Vagina (tissue), 2 donors: ENCODE measurements around the gene RCCD1. TPM values are rescaled to one million over a fixed set of nuclear protein-coding genes. Genes with fewer than 3 reads are reported as not detected.

ENCODE experiments used
- DNase-seq, 2 donors: peaks; one replicate each; pipeline ENCODE4 v3.0.0-alpha.2; 2017; ENCODE audit errors: extremely low spot score in 2 of 2
- H3K27ac ChIP-seq: fragments of 200-600 bp; sonication (generic); one replicate; pipeline ENCODE4 v1.5.1; 2019
- H3K27me3 ChIP-seq: fragments of 200-600 bp; sonication (generic); one replicate; pipeline ENCODE4 v1.5.1; 2019
- H3K36me3 ChIP-seq, 2 donors: fragments of 200-600 bp; sonication (generic); one replicate each; pipeline ENCODE4 v1.5.1; 2017 to 2019
- H3K4me1 ChIP-seq: fragments of 200-600 bp; sonication (generic); one replicate; pipeline ENCODE4 v1.5.1; 2019
- H3K4me3 ChIP-seq, 2 donors: fragments of 200-600 bp; sonication (generic); 1 replicate in 1 of 2; 2 replicates in 1 of 2; pipeline ENCODE4 v1.5.1; 2016 to 2019
- H3K9me3 ChIP-seq: fragments of 200-600 bp; sonication (generic); one replicate; pipeline ENCODE4 v1.5.1; 2019
- POLR2A ChIP-seq, 2 donors: fragments of 450-650 bp; IDR thresholded peaks; one replicate each; pipeline ENCODE4 v1.6.1; 2017; ENCODE audit warnings: antibody characterized with exemption in 2 of 2, mild to moderate bottlenecking in 2 of 2, moderate library complexity in 2 of 2
- POLR2AphosphoS5 ChIP-seq, 2 donors: sonication (generic); formaldehyde crosslinking; IDR thresholded peaks; one replicate each; pipeline ENCODE4 v1.9.0; 2017; ENCODE audit warnings: antibody characterized with exemption in 2 of 2, mild to moderate bottlenecking in 2 of 2, low read depth in 1 of 2; ENCODE audit not compliant: insufficient read depth in 1 of 2
- intact Hi-C: fragments of 100-400 bp; cut with DNase I; formaldehyde crosslinking; loops from one replicate; pipeline ENCODE4 v1.15.1; 2023
- total RNA-seq: library from RNA; depleted of rRNA; stranded (reverse); fragments of >200 nt; gene quantifications from one replicate; pipeline ENCODE4 v1.2.3, GENCODE V29; 2016
- TF ChIP-seq, protein P1 (sequence below), 3 experiments: fragments of 450-650 bp in 2 of 3; fragments of 200-600 bp in 1 of 3; sonication (generic) in 1 of 3; IDR thresholded peaks; one replicate each; pipeline ENCODE4 v1.5.1; 2017 to 2019; ENCODE audit warnings: antibody characterized with exemption in 3 of 3, mild to moderate bottlenecking in 2 of 3, moderate library complexity in 2 of 3

The RCCD1 gene
- total RNA-seq, 1 donor from 2014 or later, result 6.9 TPM

- no peaks in the 10 kb centered on the region for H3K27me3 ChIP-seq
- intact Hi-C loops, result no loop called here
- H3K4me1 ChIP-seq, result no peaks in the 10 kb centered on the region
- no peak overlapping the region for H3K4me3 ChIP-seq
- TF ChIP-seq POLR2AphosphoS5 (IDR thresholded peaks at IDR 0.05; ENCODE audit: insufficient read depth in 1 of 2, low read depth in 1 of 2) (no peak), POLR2A (IDR thresholded peaks at IDR 0.05) (no peak)
- TF ChIP-seq, protein P1, sequence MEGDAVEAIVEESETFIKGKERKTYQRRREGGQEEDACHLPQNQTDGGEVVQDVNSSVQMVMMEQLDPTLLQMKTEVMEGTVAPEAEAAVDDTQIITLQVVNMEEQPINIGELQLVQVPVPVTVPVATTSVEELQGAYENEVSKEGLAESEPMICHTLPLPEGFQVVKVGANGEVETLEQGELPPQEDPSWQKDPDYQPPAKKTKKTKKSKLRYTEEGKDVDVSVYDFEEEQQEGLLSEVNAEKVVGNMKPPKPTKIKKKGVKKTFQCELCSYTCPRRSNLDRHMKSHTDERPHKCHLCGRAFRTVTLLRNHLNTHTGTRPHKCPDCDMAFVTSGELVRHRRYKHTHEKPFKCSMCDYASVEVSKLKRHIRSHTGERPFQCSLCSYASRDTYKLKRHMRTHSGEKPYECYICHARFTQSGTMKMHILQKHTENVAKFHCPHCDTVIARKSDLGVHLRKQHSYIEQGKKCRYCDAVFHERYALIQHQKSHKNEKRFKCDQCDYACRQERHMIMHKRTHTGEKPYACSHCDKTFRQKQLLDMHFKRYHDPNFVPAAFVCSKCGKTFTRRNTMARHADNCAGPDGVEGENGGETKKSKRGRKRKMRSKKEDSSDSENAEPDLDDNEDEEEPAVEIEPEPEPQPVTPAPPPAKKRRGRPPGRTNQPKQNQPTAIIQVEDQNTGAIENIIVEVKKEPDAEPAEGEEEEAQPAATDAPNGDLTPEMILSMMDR (IDR thresholded peaks at IDR 0.05), result no peak
- DNase-seq, result no peak
- no peaks in the 10 kb centered on the region for H3K9me3 ChIP-seq
- peaks cover 0 to 5% of the 10 kb centered on the region in 2 donors for H3K36me3 ChIP-seq
- no peak overlapping the region for H3K27ac ChIP-seq
Measured at GRCh38 chr15:90967206-90967605, 12.5 kb downstream of the RCCD1 start.

GRCh38 chr15:90968434-90968833, 13.8 kb downstream of the RCCD1 start:
- Histone ChIP-seq H3K9me3 (no peaks in the 10 kb centered on the region), H3K27me3 (no peaks in the 10 kb centered on the region), H3K36me3 (peaks cover 0 to 5% of the 10 kb centered on the region in 2 donors), H3K27ac (no peak overlapping the region), H3K4me3 (no peak overlapping the region), H3K4me1 (no peaks in the 10 kb centered on the region)
- intact Hi-C loops, result no loop called here
- TF ChIP-seq POLR2AphosphoS5 (IDR thresholded peaks at IDR 0.05; ENCODE audit: insufficient read depth in 1 of 2, low read depth in 1 of 2), result no peak
- TF ChIP-seq POLR2A (IDR thresholded peaks at IDR 0.05), result no peak
- TF ChIP-seq, protein P1 (IDR thresholded peaks at IDR 0.05), result no peak
- DNase-seq, result no peak

DNA sequence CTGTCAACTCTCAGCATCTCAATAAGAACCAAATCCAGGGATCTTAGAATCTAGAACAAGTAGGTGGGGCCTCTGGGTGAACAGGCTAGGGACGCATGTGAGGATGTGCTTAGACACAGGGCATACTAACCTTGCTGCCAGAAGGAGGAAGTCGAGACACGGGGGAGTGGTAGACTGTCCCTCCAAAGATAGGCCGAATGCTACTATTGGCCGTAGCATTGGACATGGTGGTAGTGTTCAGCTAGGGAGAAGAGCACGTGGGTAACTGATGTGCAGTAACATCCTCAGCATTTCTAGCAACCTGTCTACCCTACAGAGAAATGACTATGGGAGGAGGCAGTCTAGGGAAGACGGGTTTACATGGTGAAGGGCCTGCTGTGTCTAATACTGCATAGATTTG, 15.6 kb downstream of the RCCD1 start:
- Histone ChIP-seq H3K36me3 (no peaks in the 10 kb centered on the region), H3K4me1 (no peaks in the 10 kb centered on the region), H3K4me3 (no peak overlapping the region), H3K27me3 (no peaks in the 10 kb centered on the region), H3K27ac (no peak overlapping the region), H3K9me3 (no peaks in the 10 kb centered on the region)
- TF ChIP-seq, protein P1 (IDR thresholded peaks at IDR 0.05), result no peak
- TF ChIP-seq POLR2AphosphoS5 (IDR thresholded peaks at IDR 0.05; ENCODE audit: insufficient read depth in 1 of 2, low read depth in 1 of 2) (no peak), POLR2A (IDR thresholded peaks at IDR 0.05) (no peak)
- DNase-seq, result no peak
- intact Hi-C loops, result no loop called here

- no peaks in the 10 kb centered on the region for H3K4me1 ChIP-seq
- no peak overlapping the region for H3K27ac ChIP-seq
- intact Hi-C loops, result no loop called here
- H3K4me3 ChIP-seq, result no peak overlapping the region
- no peaks in the 10 kb centered on the region for H3K27me3 ChIP-seq
- no peaks in the 10 kb centered on the region for H3K9me3 ChIP-seq
- H3K36me3 ChIP-seq, result no peaks in the 10 kb centered on the region
- no peak for TF ChIP-seq POLR2AphosphoS5 (IDR thresholded peaks at IDR 0.05; ENCODE audit: insufficient read depth in 1 of 2, low read depth in 1 of 2)
- TF ChIP-seq, protein P1 (IDR thresholded peaks at IDR 0.05), result no peak
- TF ChIP-seq POLR2A (IDR thresholded peaks at IDR 0.05), result no peak
- no peak for DNase-seq
Measured at GRCh38 chr15:90972133-90972532, 17.4 kb downstream of the RCCD1 start.

DNA sequence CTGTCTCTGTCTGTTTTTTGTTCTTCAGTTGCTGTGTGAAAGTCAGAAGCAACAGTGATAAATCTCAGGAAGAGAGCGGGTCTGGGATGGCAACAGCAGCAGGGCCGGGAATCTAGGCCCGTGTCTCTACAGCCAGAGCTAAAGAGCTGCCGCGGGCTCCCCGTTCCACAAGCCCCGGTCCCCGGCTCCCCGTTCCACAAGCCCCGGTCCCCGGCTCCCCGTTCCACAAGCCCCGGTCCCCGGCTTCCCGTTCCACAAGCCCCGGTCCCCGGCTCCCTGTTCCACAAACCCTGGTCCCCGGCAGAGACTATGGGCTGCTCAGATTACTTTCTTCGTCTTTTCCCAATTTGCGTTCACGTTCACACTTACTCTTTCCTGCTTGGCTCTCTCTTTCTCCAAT, 19.5 kb downstream of the RCCD1 start:
- no peaks in the 10 kb centered on the region for H3K9me3 ChIP-seq
- no peaks in the 10 kb centered on the region for H3K36me3 ChIP-seq
- no peaks in the 10 kb centered on the region for H3K4me1 ChIP-seq
- H3K27me3 ChIP-seq, result no peaks in the 10 kb centered on the region
- no peak for DNase-seq
- H3K27ac ChIP-seq, result no peak overlapping the region
- no peak for TF ChIP-seq POLR2A (IDR thresholded peaks at IDR 0.05)
- no peak for TF ChIP-seq POLR2AphosphoS5 (IDR thresholded peaks at IDR 0.05; ENCODE audit: insufficient read depth in 1 of 2, low read depth in 1 of 2)
- TF ChIP-seq, protein P1 (IDR thresholded peaks at IDR 0.05), result no peak
- H3K4me3 ChIP-seq, result no peak overlapping the region
- intact Hi-C loops, result no loop called here
